Measurements from ENCODE around the gene ZNF626. TPM values are rescaled to one million over a fixed set of nuclear protein-coding genes. Genes with fewer than 3 reads are reported as not detected.
A peak's percentile ranks its signal among the peaks of the same experiment; 100 is the strongest.
"Not testable (repeated sequence)": the region's sequence is repeated elsewhere in the genome, so short reads cannot be mapped to it uniquely, and the experiment has no call there.

The ZNF626 gene
- 1.5 and 5.7 TPM in 2 replicates for total RNA-seq (2014; rRNA removed; shearing (Covaris generic))

DNA sequence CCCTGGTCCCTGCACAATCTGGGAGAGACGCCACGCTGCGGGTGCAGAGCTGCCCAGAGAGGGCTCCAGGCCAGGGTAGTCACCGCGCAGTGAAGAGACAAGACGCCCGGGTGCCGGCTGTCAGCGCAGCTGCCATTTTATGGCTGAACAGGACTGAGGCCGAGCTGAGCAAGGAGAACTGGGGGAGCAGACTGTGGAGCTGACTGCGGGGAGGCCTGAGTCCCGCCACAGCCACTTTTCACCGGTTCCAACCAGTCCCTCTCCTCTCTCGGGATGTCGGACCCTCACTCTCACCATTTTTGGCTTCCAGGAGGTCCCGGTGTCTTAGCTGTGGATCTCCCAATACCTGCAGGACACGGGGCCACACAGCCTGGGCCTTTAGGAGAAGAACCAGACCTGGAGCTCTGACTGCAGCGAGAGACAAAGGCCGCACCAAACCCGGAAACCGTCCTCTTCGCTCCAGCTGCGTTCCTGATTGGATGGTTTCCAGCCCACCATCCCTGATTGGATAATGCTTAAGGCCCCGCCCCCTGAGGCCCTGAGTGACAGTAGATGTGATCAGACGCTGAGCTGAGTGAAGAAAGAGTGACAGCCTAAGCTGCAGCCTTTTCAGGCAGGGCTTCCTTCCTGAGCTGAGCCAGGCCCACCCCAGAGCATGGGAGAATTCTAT lies at the start of gene ZNF626:
Gene ZNF626 (minus strand): TSS at position 422 of the 670 bp plus-strand sequence. CDS start 125 bp downstream, at position 297.
- peak; percentile 55 for DNase-seq (ENCODE audit: low spot score)

DNA sequence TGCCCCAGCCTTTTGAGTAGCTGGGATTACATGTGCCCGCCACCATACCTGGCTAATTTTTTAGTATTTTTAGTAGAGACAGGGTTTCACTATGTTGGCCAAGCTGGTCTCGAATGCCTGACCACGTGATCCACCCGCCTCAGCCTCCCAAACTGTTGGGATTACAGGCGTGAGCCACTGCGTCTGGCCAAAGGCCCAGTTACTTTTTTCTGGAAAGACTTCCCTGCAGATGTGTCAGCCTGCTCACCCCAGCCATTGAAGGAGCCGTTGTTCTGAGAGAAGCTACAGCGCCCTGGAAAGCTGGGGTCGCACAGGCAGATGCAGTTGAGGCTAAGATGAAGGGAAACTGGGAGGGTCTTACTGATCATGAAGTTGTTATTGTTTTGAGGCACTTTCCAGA lies 7.9 kb upstream of the ZNF626 start:
- no peak for DNase-seq (ENCODE audit: low spot score)

DNA sequence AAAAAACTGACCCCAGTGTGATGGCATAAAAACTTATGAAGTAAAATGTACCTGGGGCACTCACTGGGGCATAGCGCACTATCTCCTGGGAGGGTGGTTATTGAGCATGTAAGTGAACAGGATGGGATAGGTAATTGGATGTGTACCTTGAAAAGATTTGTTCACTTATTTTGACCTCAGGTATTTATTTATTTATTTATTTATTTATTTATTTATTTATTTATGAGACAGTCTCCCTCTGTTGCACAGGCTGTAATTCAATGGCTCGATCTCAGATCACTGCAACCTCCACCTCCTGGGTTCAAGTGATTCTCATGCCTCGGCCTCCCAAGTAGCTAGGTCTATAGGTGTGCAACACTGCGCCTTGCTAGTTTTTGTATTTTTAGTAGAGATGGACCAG lies 5.9 kb upstream of the ZNF626 start:
- no peak for DNase-seq (ENCODE audit: low spot score)

DNA sequence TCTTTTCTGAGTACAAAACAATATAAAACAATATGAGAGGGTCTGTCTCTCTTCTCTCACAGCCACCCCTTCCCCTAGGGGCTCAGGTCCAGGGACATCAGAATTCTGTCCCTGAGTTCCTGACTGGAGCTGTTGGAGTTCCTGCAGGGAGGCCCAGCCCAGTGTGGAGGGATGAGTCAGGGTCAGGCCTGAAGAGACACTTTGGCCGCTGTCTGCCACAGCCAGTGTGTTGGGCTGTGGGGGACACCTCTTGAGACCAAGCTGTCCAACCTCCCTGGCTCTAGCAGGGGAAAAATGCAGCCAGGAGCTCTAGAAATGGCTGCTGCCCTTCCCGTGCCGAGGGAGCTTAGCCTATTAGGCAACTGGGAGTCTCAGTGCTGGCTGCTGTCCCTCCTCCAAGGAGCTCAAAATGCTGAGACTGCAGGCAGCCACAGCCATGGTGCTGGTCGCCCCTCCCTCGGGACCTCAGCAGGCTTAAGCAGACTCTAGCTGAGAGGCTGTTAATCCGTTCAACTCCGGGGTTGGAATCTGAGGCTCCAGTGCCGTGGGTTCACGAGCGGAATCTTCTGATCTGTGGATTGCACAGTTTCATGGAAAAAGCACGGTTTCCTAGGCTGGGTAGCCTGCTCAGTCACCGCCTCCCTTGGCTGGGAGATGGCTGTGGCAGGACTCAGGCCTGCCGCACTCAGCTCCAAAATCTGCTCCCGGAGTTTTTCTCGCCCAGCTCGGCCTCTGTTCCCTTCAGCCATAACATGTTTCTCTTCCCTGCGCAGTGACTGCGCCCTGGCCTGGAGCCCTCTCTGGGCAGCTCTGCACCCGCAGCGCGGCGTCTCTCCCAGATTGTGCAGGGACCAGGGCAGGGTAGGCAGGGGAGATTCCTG lies 3.8 kb upstream of the ZNF626 start:
- peak; percentile 4 for DNase-seq (ENCODE audit: low spot score)

DNA sequence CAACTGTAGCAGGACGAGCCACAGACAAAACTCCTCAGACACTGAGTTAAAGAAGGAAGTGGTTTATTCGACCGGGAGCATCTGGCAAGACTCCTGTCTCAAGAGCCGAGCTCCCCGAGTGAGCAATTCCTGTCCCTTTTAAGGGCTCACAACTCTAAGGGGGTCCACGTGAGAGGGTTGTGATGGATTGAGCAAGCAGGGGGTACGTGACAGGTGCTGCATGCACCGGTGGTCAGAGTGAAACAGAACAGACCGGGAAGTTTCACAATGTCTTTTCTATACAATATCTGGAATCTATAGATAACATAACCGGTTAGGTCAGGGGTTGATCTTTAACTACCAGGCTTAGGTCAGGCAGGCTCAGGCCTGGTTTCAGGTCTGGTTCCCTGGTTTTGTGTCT lies 3.1 kb upstream of the ZNF626 start:
- not testable (repeated sequence) for DNase-seq (ENCODE audit: low spot score)

DNA sequence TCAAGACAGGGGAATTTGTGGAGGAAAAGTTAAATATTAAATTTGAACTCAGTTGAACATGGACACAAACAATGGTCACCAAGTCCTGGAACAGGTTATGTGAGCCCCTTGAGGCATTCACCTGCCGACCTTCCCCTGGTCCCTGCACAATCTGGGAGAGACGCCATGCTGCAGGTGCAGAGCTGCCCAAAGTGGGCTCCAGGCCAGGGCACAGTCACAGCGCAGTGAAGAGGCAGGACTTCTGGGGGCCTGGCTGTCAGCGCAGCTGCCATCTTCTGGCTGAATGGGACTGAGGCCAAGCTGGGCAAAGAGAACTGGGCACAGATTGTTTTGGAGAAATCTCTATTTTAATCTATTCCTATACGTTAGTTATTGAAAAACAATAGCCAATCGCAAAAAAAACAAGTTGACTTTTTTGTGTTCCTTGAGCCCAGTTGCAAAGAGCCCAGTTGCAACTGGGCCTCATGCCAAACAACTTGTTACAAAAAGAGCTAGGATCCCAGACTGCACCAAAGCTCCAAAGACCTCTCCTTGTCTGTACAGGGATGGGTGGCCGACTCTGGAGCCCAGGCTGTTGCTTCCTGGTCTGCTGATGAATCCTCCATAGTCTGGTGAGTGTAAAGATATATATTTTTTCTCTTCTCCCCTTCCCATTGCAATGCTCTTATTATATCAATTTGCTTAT lies 1.2 kb upstream of the ZNF626 start:
- DNase-seq (ENCODE audit: low spot score): no peak

DNA sequence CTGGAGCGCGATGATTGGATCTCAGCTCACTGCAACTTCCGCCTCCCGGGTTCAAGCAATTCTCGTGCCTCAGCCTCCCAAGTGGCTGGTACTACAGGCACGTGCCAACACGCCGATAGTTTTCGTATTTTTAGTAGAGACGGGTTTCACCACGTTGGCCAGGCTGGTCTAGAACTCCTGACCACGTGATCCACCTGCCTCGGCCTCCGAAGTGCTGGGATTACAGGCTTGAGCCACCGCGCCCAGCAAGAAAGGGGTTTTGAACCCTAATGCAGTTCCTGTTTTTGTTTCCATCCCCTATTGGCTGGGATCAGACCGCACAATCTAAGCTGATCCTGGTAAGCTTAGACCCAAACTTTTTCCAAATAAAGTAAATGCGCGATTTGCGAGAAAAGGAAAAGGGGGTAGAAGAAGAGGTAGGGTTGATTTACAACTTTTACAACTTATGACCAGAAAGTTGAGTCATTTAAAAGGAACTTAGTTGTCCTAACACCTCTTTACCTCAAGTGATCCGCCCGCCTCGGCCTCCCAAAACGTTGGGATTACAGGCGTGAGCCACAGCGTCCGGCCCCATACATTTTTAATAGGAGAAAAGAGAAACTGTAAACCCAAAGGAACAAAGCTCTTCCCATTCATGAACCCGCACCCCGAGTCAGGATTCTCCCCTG lies 764 bp downstream of the ZNF626 start:
- DNase-seq (ENCODE audit: low spot score): no peak

DNA sequence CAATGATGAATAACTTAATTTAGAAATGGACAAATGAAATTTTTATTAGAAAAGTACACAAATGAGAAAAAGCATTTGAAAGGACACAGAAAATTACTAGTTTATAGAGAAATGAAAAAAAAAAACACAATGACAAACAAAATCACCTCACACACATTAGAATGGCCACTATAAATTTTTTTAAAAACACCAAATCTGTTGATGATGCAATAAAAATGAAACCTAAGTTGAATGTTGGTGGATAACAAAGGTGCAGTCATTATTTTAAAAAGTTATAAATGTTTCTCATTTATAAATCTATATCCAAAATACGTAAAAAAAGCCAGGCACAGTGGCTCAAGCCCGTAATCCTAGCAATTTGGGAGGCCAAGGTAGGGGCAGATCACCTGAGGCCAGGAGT lies 20.8 kb downstream of the ZNF626 start:
- no peak for DNase-seq (ENCODE audit: low spot score)

DNA sequence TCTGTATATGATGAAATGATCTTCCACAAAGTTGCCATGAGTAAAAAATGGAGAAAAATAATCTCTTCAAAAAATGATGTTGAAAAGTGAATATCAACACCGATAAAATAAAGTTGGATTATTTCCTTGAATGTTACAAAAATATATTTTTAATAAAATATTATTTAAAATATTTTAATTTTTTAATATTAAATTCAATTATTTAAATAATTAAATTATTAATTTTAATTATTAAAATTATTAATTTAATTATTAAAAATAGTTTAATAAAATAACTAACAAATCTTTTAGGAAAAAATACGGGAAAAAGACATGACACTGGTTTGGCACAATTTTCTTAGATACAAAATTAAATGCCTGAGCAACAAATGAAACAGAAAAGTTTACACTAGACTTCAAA lies 21.3 kb downstream of the ZNF626 start:
- no peak for DNase-seq (ENCODE audit: low spot score)

DNA sequence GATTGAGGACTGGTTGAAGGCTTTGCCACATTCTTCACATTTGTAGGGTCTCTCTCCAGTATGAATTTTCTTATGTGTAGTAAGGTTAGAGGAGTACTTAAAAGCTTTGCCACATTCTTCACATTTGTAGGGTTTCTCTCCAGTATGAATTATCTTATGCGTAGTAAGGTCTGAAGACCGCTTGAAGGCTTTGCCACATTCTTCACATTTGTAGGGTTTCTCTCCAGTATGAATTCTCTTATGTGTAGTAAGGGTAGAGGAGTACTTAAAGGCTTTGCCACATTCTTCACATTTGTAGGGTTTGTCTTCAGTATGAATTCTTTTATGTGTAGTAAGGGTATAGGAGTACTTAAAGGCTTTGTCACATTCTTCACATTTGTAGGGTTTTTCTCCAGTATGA lies 36.8 kb downstream of the ZNF626 start:
- not testable (repeated sequence) for DNase-seq (ENCODE audit: low spot score)

DNA sequence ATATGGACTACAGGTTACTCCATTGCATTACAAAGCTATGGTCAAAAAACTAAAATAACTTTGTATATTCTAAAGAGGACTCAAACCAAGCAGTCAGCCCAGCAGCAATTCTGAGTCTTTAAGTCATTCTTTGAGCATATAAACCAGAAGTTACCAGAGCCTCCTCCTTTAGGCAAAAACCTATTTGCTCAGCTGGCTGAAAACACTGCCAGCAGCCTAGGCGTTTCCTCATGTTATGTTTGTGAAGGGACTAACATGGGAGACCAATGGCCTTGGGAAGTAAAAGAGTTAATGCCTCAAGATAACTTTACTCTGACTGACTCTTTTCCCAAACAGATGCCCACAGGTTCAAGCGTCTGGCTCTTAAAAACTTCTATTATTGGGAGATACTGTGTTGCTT lies 45.3 kb downstream of the ZNF626 start:
- no peak for DNase-seq (ENCODE audit: low spot score)

DNA sequence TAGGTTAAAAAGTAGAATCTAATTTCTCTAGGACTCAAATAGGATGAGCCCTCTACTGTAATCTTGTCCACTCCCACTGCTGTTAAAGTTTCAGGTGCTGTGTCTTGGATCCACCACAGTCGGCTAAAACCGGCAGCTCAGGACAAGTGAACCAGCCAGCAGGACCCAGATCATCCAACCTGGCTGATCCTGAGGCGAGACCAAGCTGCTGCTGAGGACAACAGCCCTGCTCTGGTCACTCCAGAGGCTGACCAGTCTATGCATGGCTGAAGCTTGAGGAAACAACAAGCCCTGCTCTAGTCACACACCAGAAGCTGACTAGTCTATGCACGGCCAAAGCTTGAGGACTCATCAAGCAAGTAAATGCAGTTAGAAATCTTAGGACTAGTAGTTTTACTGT lies 46.4 kb downstream of the ZNF626 start:
- DNase-seq (ENCODE audit: low spot score): not testable (repeated sequence)

DNA sequence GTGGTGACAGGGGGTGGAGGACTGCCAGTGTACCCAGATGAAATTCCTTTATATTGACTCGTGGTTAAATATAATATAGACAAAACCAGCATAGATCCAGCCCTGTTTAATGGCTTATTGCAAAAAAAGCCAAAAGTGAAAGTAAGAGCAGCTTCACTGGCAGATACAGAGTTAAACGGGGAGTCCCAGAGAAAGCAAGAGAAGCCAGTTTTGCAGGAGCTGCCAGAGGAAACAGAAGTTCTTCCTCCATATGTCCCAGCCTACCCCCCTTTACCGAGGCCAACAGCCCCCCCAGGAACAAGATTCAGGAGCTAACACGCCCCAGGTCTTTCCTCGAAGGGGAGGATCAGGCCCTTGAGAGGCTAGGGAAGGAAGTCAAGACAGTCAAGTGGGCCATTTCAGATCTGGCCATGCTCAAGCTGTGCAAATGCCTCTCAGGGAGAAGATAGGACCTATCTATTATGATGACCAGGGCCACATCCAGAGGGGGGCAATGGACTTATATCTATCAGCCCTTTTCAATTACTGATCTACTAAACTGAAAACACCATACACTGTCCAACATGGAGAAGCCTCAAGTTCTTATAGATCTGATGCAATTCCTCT lies 48.6 kb downstream of the ZNF626 start:
- DNase-seq (ENCODE audit: low spot score): no peak

DNA sequence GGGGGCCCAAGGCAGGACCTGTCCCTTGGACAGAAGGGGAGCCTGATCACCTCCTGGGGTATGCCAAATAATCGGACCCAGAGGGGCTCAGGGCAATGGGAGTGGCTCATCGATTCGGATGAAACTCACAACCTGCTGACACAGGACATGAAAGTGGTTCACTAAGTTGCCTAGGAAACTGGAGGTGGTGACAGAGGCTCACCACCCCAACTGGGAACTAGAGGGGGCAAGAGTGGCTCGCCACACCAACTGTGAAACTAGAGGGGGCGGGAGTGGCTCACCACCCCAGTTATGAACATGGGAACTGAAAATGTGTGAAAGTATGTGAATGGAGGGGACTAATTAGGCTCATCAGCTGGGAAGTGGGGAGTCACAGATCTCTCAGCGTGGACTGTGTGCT lies 49.5 kb downstream of the ZNF626 start:
- no peak for DNase-seq (ENCODE audit: low spot score)

DNA sequence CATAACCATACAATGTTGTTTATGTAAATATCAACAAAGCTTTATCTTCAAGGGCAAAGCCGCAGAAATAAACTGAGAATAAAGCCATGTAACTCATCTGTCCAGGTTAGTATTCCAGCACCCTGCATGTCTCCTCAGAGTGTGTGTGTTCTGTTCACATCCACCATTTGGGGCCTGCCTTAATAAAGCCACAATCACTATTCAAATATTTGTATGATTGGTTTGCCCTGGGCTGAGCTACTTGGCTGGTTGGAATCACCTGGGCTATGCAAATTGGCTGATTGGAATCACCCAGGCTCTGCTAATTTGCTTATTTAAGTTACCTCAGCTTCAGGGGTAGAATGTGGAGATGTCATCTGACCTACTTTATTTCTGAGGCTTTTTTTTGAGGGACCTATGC lies 53.4 kb downstream of the ZNF626 start:
- DNase-seq (ENCODE audit: low spot score): no peak

Other genes starting within 250 kb of the ZNF626 start
- 1.5 and 4.0 TPM in 2 replicates for gene ZNF737, start 95.8 kb downstream of the ZNF626 start, total RNA-seq (2014; rRNA removed; shearing (Covaris generic))
- 1.3 and 1.5 TPM in 2 replicates for gene ZNF66, start 114.7 kb upstream of the ZNF626 start, total RNA-seq (2014; rRNA removed; shearing (Covaris generic))

Measured in A172 (cell line).